Dermis blood vessel endothelial cell (primary cell): ENCODE results near the gene VAV2. TPM values are rescaled to one million over a fixed set of nuclear protein-coding genes. Genes with fewer than 3 reads are reported as not detected.

ENCODE experiments used
- DNase-seq: peaks from one replicate; pipeline ENCODE4 v3.0.0; 2010
- total RNA-seq: library from RNA; depleted of rRNA; stranded (reverse); fragments of >200 nt; gene quantifications from 2 replicates; pipeline ENCODE4 v1.2.3, GENCODE V29; 2014

The VAV2 gene
- total RNA-seq, 1 donor from 2014 or later, result 19.6 TPM

- no peak for DNase-seq
These were observed 141.2 kb downstream of the VAV2 start for GRCh38 chr9:133850937-133851336.

GRCh38 chr9:133850161-133850560, 142.0 kb downstream of the VAV2 start:
- DNase-seq, result no peak

DNA sequence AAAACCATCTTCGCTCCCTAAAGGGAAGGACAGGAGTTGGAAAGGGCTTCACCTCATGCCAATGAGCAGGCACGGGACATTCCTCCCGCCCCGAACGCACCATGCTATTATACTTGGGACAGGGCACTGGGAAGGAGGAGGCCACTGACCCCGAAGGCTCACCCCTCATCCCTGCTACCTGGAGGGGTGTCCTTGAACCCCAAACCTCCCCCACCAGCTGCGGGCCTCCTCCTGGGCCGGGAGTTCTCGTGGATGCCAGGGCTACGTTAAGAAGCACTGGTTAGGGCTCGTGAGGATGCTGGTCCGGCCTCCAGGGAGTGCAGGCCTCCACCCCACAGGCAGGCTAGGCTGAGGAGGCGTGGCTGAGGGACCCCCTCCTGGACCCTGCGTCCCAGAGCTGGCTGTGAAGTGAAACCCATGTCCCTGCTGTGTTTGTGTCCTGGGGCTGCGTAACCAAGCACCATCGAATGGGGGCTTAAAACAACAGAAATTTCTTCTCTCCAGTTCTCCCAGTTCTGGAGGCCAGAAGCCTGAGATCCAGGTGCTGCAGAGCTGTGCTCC, 142.9 kb downstream of the VAV2 start:
- DNase-seq, result no peak

- DNase-seq, result no peak
These were observed 143.5 kb downstream of the VAV2 start for GRCh38 chr9:133848471-133849109.

GRCh38 chr9:133846483-133847090, 145.5 kb downstream of the VAV2 start:
- no peak for DNase-seq

DNA sequence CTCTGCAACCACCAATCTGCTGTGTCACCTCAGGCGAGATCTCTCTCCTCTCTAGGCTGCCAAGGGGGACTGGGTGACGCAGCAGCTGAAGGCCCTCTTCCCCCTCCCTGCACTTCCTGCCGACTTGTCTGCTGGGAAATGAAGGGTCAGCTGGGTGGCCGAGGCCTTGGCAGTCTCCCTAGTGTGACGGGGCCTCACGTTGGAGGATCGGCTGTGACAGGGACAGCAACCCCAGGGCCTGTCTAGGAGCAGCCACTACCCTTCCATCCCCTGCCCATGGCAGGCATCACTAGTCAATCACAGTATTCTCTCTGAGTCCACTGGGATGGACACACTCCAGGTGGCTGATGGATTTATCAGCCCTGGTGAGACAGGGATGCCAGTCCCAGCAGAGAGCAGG, 146.7 kb downstream of the VAV2 start:
- DNase-seq, result peak; percentile 84

GRCh38 chr9:133844881-133845410, 147.2 kb downstream of the VAV2 start:
- DNase-seq, result peak; percentile 56

- DNase-seq, result no peak
These were observed 147.7 kb downstream of the VAV2 start for GRCh38 chr9:133844398-133844784.

- no peak for DNase-seq
These were observed 148.2 kb downstream of the VAV2 start for GRCh38 chr9:133843751-133844397.

- no peak for DNase-seq
These were observed 148.9 kb downstream of the VAV2 start for GRCh38 chr9:133843250-133843649.

- no peak for DNase-seq
These were observed 149.3 kb downstream of the VAV2 start for GRCh38 chr9:133842721-133843227.

DNA sequence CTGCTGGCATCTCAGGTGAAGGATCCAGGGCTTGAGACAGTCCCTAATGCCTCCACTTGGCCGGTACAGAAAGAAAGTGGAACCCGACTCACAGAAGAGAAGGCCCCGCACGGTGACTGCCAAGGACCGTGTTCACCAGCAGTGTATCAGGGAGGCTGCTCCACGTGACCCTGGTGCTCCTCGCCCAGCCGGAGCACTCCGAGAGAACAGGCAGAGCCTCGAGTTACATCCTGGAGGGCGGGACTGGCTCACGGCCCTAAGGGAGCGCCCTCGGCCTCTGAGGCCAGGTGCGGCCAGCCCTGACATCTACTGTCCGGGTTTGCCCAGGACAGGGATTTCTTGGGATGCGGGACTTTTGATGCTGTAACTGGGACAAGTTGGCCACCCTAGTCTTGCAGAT, 149.9 kb downstream of the VAV2 start:
- DNase-seq, result no peak

DNA sequence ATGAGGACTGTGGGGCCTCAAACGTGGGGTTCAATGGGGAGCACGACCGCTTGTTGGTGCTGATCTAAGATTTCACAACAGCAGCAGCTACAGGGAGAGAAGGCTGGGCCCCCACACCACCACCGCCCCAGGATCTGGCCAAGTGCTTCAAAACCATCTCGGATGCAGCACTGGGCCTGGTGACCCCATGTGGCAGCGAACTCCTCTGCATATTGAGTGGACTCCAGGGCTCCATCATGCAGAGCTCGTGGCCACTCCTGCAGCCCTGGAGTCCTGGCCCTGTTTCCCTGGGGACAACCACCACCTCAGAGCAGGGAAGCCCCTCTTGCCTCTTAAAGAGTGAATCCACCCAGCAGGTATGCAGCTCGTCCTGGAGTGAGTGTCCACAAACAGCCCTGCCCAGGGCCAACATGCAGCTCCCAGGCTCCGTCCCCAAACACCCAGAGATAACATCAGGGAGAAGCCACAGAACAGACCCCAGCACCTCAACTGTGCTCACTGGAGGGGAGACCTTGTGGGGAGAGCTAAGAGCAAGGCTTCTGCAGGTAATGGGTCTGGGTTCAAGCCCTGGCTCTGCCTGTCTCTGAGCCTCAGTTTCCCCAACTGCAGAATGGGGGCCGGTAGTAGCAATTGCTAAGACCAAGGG, 150.8 kb downstream of the VAV2 start:
- DNase-seq, result no peak

DNA sequence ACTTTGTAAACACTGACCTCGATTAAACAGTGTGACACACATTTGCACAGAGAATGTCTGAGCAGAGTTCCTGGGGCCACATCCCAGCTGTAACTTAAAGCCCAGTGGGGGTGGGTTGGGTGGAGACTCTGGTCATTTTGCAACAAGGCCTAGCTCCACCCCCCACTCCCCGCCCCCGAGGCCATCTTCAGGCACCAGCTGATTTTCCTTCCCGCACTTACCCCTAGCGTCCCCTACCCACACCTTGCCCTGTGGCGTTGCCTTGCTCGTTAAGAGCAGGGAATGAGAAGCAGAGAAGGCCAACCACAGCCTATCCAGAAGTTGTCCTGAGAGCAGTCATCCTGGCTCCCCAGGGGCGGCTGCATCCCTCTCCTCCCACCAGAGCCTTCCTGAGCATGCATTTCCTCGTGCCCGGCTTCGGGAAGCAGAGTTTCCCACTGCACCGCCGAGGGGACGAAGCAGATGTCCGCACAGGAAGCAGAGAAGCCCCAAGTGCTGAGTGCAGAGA, 152.2 kb downstream of the VAV2 start:
- DNase-seq, result peak; percentile 49

- DNase-seq, result no peak
These were observed 153.1 kb downstream of the VAV2 start for GRCh38 chr9:133838859-133839507.

- no peak for DNase-seq
These were observed 154.2 kb downstream of the VAV2 start for GRCh38 chr9:133837627-133838597.

GRCh38 chr9:133836818-133837217, 155.3 kb downstream of the VAV2 start:
- DNase-seq, result no peak

DNA sequence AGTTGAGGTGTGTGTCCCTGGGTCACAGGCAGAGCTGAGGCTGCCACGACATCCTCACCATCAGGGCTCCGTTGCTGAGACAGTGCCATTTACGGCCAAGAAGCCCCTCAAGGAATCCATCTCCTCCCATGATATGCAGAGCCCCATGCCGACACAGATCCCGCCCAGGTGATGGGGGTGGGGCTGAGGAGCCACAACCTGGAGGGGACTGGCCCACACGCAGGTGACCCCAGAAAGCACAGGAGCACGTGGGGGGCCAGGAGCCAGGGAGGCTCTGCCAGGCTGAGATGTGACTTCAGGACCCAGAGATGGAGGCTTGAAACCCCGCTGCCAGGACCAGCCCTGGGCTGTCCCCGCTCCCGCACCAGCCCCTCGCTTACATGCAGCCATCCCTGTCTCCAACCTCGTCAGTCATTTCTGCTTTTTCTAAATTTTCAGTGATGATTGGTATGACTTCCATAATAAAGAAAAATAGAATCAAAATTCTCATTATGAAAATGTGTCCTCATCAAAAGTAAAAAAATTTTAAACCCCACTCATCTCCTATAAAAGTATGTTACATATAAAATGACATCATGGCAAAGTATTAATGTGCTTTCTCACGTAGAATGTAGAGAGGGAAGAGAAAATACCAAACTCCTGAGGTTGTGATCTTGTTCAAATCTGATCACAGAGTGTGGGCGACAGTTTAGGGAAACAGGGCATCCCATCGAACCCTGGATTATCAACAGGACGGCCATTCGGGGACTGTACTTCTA, 155.9 kb downstream of the VAV2 start:
- DNase-seq, result no peak

DNA sequence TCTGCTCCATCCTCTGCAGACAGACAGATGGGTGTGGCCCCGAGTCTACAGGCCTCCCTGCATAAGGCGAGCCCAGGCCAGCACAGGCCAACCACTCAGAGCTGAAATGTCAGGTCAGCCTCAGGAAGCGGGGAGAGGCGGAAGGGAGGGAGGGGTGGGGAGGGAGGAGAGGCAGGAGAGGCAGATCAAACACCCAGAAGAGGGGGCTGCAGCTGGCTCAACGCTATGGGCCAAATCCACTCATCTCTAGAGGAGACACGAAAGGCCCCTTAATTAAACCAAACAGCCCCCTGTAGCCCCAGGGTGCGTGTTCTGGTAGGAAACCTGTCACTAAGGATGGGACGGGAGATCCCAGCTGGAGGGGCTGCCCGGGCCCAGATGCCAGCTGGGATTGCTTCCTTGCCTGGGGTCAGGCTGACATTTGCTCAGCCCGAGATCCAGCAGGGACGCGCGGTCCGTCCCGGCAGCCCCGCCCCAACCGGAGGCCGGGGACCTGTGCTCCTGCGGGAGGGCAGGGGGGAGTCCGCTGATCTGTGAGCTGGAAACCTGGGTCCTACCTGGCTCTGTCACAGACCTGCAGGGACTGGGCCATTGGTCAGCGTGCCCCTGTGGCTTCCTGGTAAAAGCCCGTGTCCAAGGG, 156.7 kb downstream of the VAV2 start:
- no peak for DNase-seq
